ENCODE results near the gene C17orf113. TPM values are rescaled to one million over a fixed set of nuclear protein-coding genes. Genes with fewer than 3 reads are reported as not detected.

C17orf113 gene
- total and polyA plus RNA-seq, 2 of the 13 experiments (the other 11 are each of a cell fraction or from before 2014, with no cell fraction given): 0.87 to 1.1 TPM

GRCh38 chr17:41989702-41990419 is 60.5 kb downstream of the C17orf113 start (continued):
- TF ChIP-seq, protein P1, sequence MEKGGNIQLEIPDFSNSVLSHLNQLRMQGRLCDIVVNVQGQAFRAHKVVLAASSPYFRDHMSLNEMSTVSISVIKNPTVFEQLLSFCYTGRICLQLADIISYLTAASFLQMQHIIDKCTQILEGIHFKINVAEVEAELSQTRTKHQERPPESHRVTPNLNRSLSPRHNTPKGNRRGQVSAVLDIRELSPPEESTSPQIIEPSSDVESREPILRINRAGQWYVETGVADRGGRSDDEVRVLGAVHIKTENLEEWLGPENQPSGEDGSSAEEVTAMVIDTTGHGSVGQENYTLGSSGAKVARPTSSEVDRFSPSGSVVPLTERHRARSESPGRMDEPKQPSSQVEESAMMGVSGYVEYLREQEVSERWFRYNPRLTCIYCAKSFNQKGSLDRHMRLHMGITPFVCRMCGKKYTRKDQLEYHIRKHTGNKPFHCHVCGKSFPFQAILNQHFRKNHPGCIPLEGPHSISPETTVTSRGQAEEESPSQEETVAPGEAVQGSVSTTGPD (CRISPR knock-in tag; IDR thresholded peaks at IDR 0.05): peak; percentile 89
- TF ChIP-seq GFI1 (CRISPR knock-in tag; IDR thresholded peaks at IDR 0.05; ENCODE audit: borderline replicate concordance): peak; percentile 93
- TF ChIP-seq NR2F2 (IDR thresholded peaks at IDR 0.05; ENCODE audit: borderline replicate concordance, low read depth): peak; percentile 62; the same call in 1 of the 2 replicates
- TF ChIP-seq SSRP1 (CRISPR knock-in tag; IDR thresholded peaks at IDR 0.05): peak; percentile 57; the same call in 1 of the 2 replicates
- TF ChIP-seq RBM22 (optimal IDR thresholded peaks at IDR 0.05; ENCODE audit: low read length): peak; percentile 59
- peak; percentile 55 for TF ChIP-seq ZBTB33 (CRISPR knock-in tag; IDR thresholded peaks at IDR 0.05)
- TF ChIP-seq HMG20A (CRISPR knock-in tag; IDR thresholded peaks at IDR 0.05; ENCODE audit: borderline replicate concordance): peak; percentile 85
- TF ChIP-seq CEBPB (IDR thresholded peaks at IDR 0.05; ENCODE audit: borderline replicate concordance, low read depth, low read length): peak; percentile 96
- no peak for TF ChIP-seq ZSCAN5A (CRISPR knock-in tag; IDR thresholded peaks at IDR 0.05; ENCODE audit: borderline replicate concordance)
- peak; percentile 26; the same call in 1 of the 2 replicates for TF ChIP-seq MBD4 (IDR thresholded peaks at IDR 0.05; ENCODE audit: borderline replicate concordance, low read length)
- no peak for TF ChIP-seq ZMAT3 (CRISPR knock-in tag; conservative IDR thresholded peaks at IDR 0.05)
- TF ChIP-seq HMG20B (CRISPR knock-in tag; conservative IDR thresholded peaks at IDR 0.05): peak; percentile 95
- no peak for TF ChIP-seq IKZF1 (IDR thresholded peaks at IDR 0.05)
- TF ChIP-seq ZFP62 (CRISPR knock-in tag; IDR thresholded peaks at IDR 0.05): no peak
- TF ChIP-seq ZNF12 (CRISPR knock-in tag; IDR thresholded peaks at IDR 0.05): peak; percentile 55; the same call in 1 of the 2 replicates
- 0 out of 2 replicates have a peak, but pooled peaks have one; percentile 49 for TF ChIP-seq KAT7 (CRISPR knock-in tag; IDR thresholded peaks at IDR 0.05; ENCODE audit: borderline replicate concordance)
- no peak for TF ChIP-seq RBFOX2 (IDR thresholded peaks at IDR 0.05; ENCODE audit: low read depth, low read length)
- TF ChIP-seq HNF1B (CRISPR knock-in tag; IDR thresholded peaks at IDR 0.05): 0 out of 2 replicates have a peak, but pooled peaks have one; percentile 47
- peak; percentile 42; the same call in 1 of the 2 replicates for TF ChIP-seq NFYC (CRISPR knock-in tag; IDR thresholded peaks at IDR 0.05)
- peak; percentile 49; the same call in 1 of the 2 replicates for TF ChIP-seq RARA (CRISPR knock-in tag; IDR thresholded peaks at IDR 0.05)
- no peak for TF ChIP-seq ZNF577 (CRISPR knock-in tag; IDR thresholded peaks at IDR 0.05; ENCODE audit: borderline replicate concordance, low read depth)
- TF ChIP-seq ZFP41 (CRISPR knock-in tag; IDR thresholded peaks at IDR 0.05; ENCODE audit: borderline replicate concordance): no peak
- TF ChIP-seq, protein P2, sequence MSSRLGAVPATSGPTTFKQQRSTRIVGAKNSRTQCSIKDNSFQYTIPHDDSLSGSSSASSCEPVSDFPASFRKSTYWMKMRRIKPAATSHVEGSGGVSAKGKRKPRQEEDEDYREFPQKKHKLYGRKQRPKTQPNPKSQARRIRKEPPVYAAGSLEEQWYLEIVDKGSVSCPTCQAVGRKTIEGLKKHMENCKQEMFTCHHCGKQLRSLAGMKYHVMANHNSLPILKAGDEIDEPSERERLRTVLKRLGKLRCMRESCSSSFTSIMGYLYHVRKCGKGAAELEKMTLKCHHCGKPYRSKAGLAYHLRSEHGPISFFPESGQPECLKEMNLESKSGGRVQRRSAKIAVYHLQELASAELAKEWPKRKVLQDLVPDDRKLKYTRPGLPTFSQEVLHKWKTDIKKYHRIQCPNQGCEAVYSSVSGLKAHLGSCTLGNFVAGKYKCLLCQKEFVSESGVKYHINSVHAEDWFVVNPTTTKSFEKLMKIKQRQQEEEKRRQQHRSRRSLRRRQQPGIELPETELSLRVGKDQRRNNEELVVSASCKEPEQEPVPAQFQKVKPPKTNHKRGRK (CRISPR knock-in tag; IDR thresholded peaks at IDR 0.05): no peak

Data from HepG2 (cell line).